MM.1S (cell line): ENCODE measurements around the gene NR2C2.

ENCODE experiments used
- DNase-seq: peaks from one replicate; pipeline ENCODE4 v3.0.0-alpha.2; 2015
- H2AFZ ChIP-seq: fragments of 300-600 bp; sonication (generic); 2 replicates; pipeline ENCODE4 v1.6.0; 2016; ENCODE audit warnings: antibody characterized with exemption, low read length
- H3F3A ChIP-seq: fragments of 300-600 bp; sonication (generic); 2 replicates; pipeline ENCODE4 v1.6.1; 2016; ENCODE audit warnings: mild to moderate bottlenecking, antibody characterized with exemption, low read length, moderate library complexity, mixed read lengths; ENCODE audit not compliant: insufficient read depth
- H3K27ac ChIP-seq: fragments of 300-600 bp; sonication (generic); 2 replicates; pipeline ENCODE4 v1.5.1; 2016; ENCODE audit warnings: mild to moderate bottlenecking, low read length
- H3K27me3 ChIP-seq: fragments of 300-600 bp; sonication (generic); replicated peaks from 2 replicates; pipeline ENCODE4 v1.6.0; 2016; ENCODE audit warnings: low read length; ENCODE audit not compliant: insufficient read depth
- H3K36me3 ChIP-seq: fragments of 300-600 bp; sonication (generic); replicated peaks from 2 replicates; pipeline ENCODE4 v1.6.1; 2016; ENCODE audit warnings: mild to moderate bottlenecking, low read length, mixed read lengths; ENCODE audit not compliant: insufficient read depth
- H3K4me1 ChIP-seq: fragments of 300-600 bp; sonication (generic); 2 replicates; pipeline ENCODE4 v1.6.1; 2016; ENCODE audit warnings: low read length, mixed read lengths
- H3K4me2 ChIP-seq: fragments of 300-600 bp; sonication (generic); 2 replicates; pipeline ENCODE4 v1.6.0; 2016; ENCODE audit warnings: low read depth, low read length
- H3K4me3 ChIP-seq: fragments of 300-600 bp; sonication (generic); 2 replicates; pipeline ENCODE4 v1.5.1; 2016; ENCODE audit warnings: low read length, mixed read lengths
- H3K79me2 ChIP-seq: fragments of 300-600 bp; sonication (generic); 2 replicates; pipeline ENCODE4 v1.6.1; 2016; ENCODE audit warnings: mixed run types, low read length, mixed read lengths
- H3K9ac ChIP-seq: fragments of 300-600 bp; sonication (generic); 2 replicates; pipeline ENCODE4 v1.6.1; 2016; ENCODE audit warnings: low read length, mixed read lengths
- H3K9me2 ChIP-seq: fragments of 300-600 bp; sonication (generic); replicated peaks from 2 replicates; pipeline ENCODE4 v1.6.1; 2016; ENCODE audit warnings: mild to moderate bottlenecking, low read length, mixed read lengths; ENCODE audit not compliant: insufficient read depth
- H3K9me3 ChIP-seq: fragments of 300-600 bp; sonication (generic); replicated peaks from 2 replicates; pipeline ENCODE4 v1.6.1; 2016; ENCODE audit warnings: mild to moderate bottlenecking, low read length, mixed read lengths; ENCODE audit not compliant: insufficient read depth
- H4K20me1 ChIP-seq: fragments of 300-600 bp; sonication (generic); 2 replicates; pipeline ENCODE4 v1.6.1; 2016; ENCODE audit warnings: mild to moderate bottlenecking, low read length, moderate library complexity, mixed read lengths; ENCODE audit not compliant: insufficient read depth
- EZH2 ChIP-seq: fragments of 300-600 bp; sonication (generic); optimal IDR thresholded peaks from 2 replicates; pipeline ENCODE3; 2017; ENCODE audit warnings: low read depth, mild to moderate bottlenecking, antibody characterized with exemption, low read length, mixed read lengths
- EZH2phosphoT487 ChIP-seq: fragments of 300-600 bp; sonication (generic); IDR thresholded peaks from 2 replicates; pipeline ENCODE4 v1.6.1; 2018; ENCODE audit warnings: antibody characterized with exemption, low read length
- TF ChIP-seq, protein P1 (sequence below): fragments of 300-600 bp; sonication (generic); IDR thresholded peaks from 2 replicates; pipeline ENCODE4 v1.5.1; 2016; ENCODE audit warnings: antibody characterized with exemption, low read length, mixed read lengths

The NR2C2 gene

DNA sequence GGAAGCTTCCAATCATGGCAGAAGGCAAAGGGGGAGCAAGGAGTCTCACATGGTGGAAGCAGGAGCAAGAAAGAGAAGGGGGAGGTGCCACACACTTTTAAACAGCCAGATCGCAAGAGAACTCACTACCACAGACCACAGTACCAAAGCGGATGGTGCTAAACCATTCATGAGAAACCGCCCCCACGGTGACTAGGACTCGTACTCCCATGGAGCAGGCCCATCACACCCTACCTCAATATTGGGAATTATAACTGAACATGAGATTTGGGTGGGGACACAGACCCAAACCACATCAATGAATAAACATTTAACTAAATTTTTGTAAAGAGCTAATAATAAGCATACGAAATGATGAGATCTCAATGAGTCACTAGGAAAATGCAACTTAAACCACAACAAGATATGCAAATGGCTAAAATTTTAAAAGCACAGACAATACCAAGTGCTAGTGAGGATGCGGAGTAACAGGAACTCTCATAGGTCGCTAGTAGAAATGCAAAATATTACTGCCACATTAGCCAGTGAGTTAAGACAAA lies 107.7 kb downstream of the NR2C2 start:
- no peak for DNase-seq
- H3K36me3 ChIP-seq = peaks cover 5% of the 10 kb centered on the region; the same call in 1 of the 2 replicates
- H4K20me1 ChIP-seq = peaks cover 14% of the 10 kb centered on the region
- H3K9me3 ChIP-seq = no peaks in the 10 kb centered on the region
- TF ChIP-seq, protein P1, sequence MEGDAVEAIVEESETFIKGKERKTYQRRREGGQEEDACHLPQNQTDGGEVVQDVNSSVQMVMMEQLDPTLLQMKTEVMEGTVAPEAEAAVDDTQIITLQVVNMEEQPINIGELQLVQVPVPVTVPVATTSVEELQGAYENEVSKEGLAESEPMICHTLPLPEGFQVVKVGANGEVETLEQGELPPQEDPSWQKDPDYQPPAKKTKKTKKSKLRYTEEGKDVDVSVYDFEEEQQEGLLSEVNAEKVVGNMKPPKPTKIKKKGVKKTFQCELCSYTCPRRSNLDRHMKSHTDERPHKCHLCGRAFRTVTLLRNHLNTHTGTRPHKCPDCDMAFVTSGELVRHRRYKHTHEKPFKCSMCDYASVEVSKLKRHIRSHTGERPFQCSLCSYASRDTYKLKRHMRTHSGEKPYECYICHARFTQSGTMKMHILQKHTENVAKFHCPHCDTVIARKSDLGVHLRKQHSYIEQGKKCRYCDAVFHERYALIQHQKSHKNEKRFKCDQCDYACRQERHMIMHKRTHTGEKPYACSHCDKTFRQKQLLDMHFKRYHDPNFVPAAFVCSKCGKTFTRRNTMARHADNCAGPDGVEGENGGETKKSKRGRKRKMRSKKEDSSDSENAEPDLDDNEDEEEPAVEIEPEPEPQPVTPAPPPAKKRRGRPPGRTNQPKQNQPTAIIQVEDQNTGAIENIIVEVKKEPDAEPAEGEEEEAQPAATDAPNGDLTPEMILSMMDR = no peak
- no peak for TF ChIP-seq EZH2
- TF ChIP-seq EZH2phosphoT487 = no peak
- H3K79me2 ChIP-seq = peaks cover 95% of the 10 kb centered on the region
- H2AFZ ChIP-seq = no peak overlapping the region
- no peak overlapping the region for H3K27ac ChIP-seq
- no peaks in the 10 kb centered on the region for H3K9me2 ChIP-seq
- H3F3A ChIP-seq = peaks cover 15% of the 10 kb centered on the region
- no peak overlapping the region for H3K4me2 ChIP-seq
- H3K9ac ChIP-seq = no peak overlapping the region
- no peaks in the 10 kb centered on the region for H3K27me3 ChIP-seq
- peaks cover 15% of the 10 kb centered on the region for H3K4me1 ChIP-seq
- no peak overlapping the region for H3K4me3 ChIP-seq

DNA sequence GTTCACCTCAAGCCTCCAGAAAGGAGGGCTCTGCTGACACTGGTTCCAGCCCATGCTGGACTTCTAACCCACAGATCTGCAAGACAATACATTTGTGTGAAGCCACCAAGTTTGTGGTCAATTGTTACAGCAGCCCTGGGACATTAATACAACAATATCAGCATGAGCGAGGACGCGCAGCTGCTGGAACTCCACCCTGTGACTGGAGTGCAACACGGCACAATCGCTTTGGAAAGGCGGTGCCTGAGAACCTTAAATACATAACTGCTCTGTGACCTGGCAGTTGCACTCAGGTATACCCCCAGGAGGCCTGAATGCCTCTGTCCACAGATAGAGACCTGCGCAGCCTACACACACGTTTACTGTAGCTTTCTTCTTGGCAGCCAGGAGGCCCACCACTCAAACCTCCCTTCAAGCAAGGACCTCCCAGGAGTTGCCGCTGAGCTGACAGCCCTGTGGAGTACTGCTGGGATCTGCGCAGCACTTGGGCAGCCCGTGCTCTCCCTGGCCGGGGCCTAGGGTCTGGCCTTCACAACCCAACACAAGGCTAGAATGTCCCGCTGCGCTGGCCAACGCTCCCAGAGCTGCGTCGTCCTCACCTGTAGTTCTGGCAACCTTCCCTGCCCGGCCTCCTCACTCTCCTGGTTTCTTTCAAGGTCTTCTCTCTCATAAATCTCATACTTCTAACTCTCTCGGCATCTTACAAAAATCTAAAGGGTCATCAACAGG lies 109.5 kb downstream of the NR2C2 start:
- no peaks in the 10 kb centered on the region; the same call in 1 of the 2 replicates for H3F3A ChIP-seq
- no peak overlapping the region for H3K4me2 ChIP-seq
- peaks cover 5% of the 10 kb centered on the region; the same call in 1 of the 2 replicates for H3K36me3 ChIP-seq
- peaks cover 87% of the 10 kb centered on the region for H3K79me2 ChIP-seq
- H3K9me3 ChIP-seq = no peaks in the 10 kb centered on the region
- no peaks in the 10 kb centered on the region for H3K27me3 ChIP-seq
- H2AFZ ChIP-seq = no peak overlapping the region
- H3K4me3 ChIP-seq = no peak overlapping the region
- DNase-seq = no peak
- H3K9ac ChIP-seq = no peak overlapping the region
- TF ChIP-seq EZH2 = no peak
- TF ChIP-seq, protein P1 = no peak
- no peak for TF ChIP-seq EZH2phosphoT487
- H4K20me1 ChIP-seq = peaks cover 8% of the 10 kb centered on the region
- no peaks in the 10 kb centered on the region for H3K9me2 ChIP-seq
- no peak overlapping the region for H3K27ac ChIP-seq
- no peaks in the 10 kb centered on the region for H3K4me1 ChIP-seq

DNA sequence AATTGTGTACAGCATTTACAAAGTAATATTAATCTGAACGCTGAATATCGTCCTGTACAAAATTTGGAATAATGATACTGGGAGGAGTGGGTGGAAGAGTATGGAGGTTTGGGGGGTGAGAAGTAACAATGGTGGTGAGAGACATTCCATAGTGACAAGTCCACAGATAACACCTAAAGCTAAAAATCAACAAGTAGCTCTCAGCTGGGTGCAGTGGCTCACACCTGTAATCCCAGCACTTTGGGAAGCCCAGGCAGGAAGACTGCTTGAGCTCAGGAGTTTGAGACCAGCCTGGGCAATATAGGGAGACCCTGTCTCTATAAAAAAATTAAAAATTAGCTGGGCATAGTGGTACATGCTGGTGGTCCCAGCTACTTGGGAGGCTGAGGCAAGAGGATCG lies 112.6 kb downstream of the NR2C2 start:
- TF ChIP-seq EZH2phosphoT487 (no peak), EZH2 (no peak)
- TF ChIP-seq, protein P1 = no peak
- Histone ChIP-seq H4K20me1 (peaks cover 7% of the 10 kb centered on the region; the same call in 1 of the 2 replicates), H3K4me3 (no peak overlapping the region), H3K9me2 (no peaks in the 10 kb centered on the region), H3F3A (no peaks in the 10 kb centered on the region), H3K4me1 (peaks cover 5% of the 10 kb centered on the region), H3K27ac (no peak overlapping the region), H3K4me2 (no peak overlapping the region), H3K36me3 (0 out of 2 replicates have a peak, but pooled peaks cover 5% of the 10 kb centered on the region), H3K27me3 (no peaks in the 10 kb centered on the region), H3K79me2 (peaks cover 78% of the 10 kb centered on the region), H2AFZ (no peak overlapping the region), H3K9ac (no peak overlapping the region), H3K9me3 (no peaks in the 10 kb centered on the region)
- no peak for DNase-seq
